GM20000 (cell line): ENCODE results near the gene DPYSL3.

ENCODE experiments used
- DNase-seq: peaks from one replicate; pipeline ENCODE4 v3.0.0; 2012; ENCODE audit warnings: low spot score
- CTCF ChIP-seq: IDR thresholded peaks from 2 replicates; pipeline ENCODE4 v1.5.1; 2012; ENCODE audit warnings: mild to moderate bottlenecking, control low read depth; ENCODE audit errors: extremely low read depth, missing control alignments

Gene DPYSL3

GRCh38 chr5:147512659-147513379 lies 3.0 kb upstream of the DPYSL3 start:
- no peak for TF ChIP-seq CTCF
- no peak for DNase-seq

- DNase-seq, result no peak
- TF ChIP-seq CTCF, result no peak
Observed at GRCh38 chr5:147510885-147511284, 1.0 kb upstream of the DPYSL3 start.

- no peak for TF ChIP-seq CTCF
- DNase-seq, result no peak
Observed at GRCh38 chr5:147509041-147509709, 693 bp downstream of the DPYSL3 start.

GRCh38 chr5:147508711-147509040 lies 1.2 kb downstream of the DPYSL3 start:
- no peak for DNase-seq
- TF ChIP-seq CTCF, result no peak

GRCh38 chr5:147507480-147508126 lies 2.3 kb downstream of the DPYSL3 start:
- TF ChIP-seq CTCF, result no peak
- DNase-seq, result no peak

- no peak for TF ChIP-seq CTCF
- DNase-seq, result no peak
Observed at GRCh38 chr5:147504535-147504934, 5.3 kb downstream of the DPYSL3 start.

GRCh38 chr5:147504011-147504410 lies 5.9 kb downstream of the DPYSL3 start:
- no peak for DNase-seq
- no peak for TF ChIP-seq CTCF
